ENCODE data around the gene RGS13. TPM values are rescaled to one million over a fixed set of nuclear protein-coding genes. Genes with fewer than 3 reads are reported as not detected.

RGS13 gene, protein sequence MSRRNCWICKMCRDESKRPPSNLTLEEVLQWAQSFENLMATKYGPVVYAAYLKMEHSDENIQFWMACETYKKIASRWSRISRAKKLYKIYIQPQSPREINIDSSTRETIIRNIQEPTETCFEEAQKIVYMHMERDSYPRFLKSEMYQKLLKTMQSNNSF
- total RNA-seq = not detected in 2 replicates
- long read RNA-seq = 0 reads

GRCh38 chr1:192635939-192636338 is at the start of gene RGS13:
Gene RGS13, plus strand, starts transcription at chr1:192636147. Its CDS starts 8,188 bp downstream, at chr1:192644335.
- Mint-ChIP-seq H3K4me1 (peaks cover 14% of the 10 kb centered on the region), H3K36me3 (ENCODE audit: low read depth) (no peaks in the 10 kb centered on the region), H3K9me3 (no peaks in the 10 kb centered on the region), H3K4me3 (no peak within 1 kb of the TSS), H3K27ac (ENCODE audit: unreplicated experiment) (no peak within 1 kb of the TSS), H3K27me3 (ENCODE audit: low read depth) (peaks cover 11% of the 10 kb centered on the region)
- DNase-seq (ENCODE audit: low read depth, low spot score) = no peak
- TF ChIP-seq CTCF (conservative IDR thresholded peaks at IDR 0.05) = no peak

DNA sequence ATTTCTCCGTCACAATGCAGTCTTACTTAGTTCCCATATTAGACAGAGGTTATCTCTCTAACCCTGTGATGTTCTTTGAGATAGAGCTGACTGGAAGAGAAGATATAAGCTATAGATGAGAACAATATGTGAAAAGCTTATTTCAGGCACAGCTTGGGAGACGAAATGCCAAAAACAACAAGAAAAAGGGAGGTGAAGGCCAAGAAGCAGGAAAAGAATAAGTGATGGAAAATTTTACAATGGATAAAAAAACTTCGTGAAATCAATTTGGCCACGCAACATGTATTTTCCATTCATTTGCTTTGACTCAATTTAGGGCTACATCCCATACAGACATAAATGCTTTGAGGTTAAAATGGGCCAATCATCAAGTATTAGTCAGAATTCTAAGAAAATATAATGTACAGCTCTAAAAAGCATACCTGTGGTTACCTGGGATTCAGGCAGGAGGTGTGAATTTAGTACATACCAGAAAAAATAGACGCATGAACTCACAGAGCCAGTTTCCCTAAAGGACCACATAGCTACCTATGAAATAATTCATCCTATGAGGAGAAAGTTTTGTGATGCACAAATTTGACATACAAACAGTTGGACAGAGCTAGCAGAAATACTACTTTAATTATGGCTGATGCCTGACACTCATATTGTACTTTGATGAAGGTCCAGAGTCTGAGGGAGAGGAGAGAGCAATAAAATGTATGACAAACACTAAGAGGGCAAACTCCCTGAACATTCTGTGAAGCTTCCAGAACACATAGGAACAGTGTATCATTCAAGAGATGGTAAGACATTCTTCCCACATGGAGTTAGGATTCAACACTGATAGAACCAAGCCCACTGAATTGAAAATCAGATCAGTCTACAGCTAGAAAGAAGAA is 48.3 kb upstream of the RGS13 start:
- Mint-ChIP-seq H3K27me3 (ENCODE audit: low read depth) (no peaks in the 10 kb centered on the region), H3K27ac (ENCODE audit: unreplicated experiment) (no peak overlapping the region), H3K36me3 (ENCODE audit: low read depth) (no peaks in the 10 kb centered on the region), H3K4me1 (peaks cover 6% of the 10 kb centered on the region), H3K4me3 (no peak overlapping the region), H3K9me3 (no peaks in the 10 kb centered on the region)
- no peak for TF ChIP-seq CTCF (conservative IDR thresholded peaks at IDR 0.05)
- DNase-seq (ENCODE audit: low read depth, low spot score) = no peak

DNA sequence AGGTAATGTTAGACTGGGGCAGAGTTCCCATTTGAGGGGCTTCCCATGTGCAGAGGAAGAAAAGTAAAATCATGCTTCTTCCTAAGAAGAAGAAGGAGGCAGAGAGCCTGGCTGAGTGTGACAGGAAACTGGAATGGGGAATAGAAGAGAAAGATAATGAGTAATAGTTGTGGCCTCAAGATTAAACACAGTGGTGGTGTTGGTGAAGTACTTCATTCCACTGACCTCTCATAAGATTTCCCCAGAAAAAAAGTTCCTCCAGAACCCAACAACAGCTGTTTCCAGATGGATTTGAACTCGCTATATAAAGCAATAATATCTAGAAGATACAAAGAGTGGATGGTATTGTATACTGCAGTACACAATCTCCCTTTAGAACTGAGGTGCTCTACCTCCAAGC is 47.4 kb upstream of the RGS13 start:
- Mint-ChIP-seq H3K27ac (ENCODE audit: unreplicated experiment) (no peak overlapping the region), H3K4me3 (no peak overlapping the region), H3K9me3 (no peaks in the 10 kb centered on the region), H3K27me3 (ENCODE audit: low read depth) (no peaks in the 10 kb centered on the region), H3K36me3 (ENCODE audit: low read depth) (no peaks in the 10 kb centered on the region), H3K4me1 (peaks cover 6% of the 10 kb centered on the region)
- no peak for TF ChIP-seq CTCF (conservative IDR thresholded peaks at IDR 0.05)
- DNase-seq (ENCODE audit: low read depth, low spot score) = no peak

GRCh38 chr1:192589813-192590212 is 46.1 kb upstream of the RGS13 start:
- Mint-ChIP-seq H3K36me3 (ENCODE audit: low read depth) (no peaks in the 10 kb centered on the region), H3K27ac (ENCODE audit: unreplicated experiment) (no peak overlapping the region), H3K4me1 (peaks cover 2% of the 10 kb centered on the region), H3K27me3 (ENCODE audit: low read depth) (no peaks in the 10 kb centered on the region), H3K4me3 (no peak overlapping the region), H3K9me3 (no peaks in the 10 kb centered on the region)
- DNase-seq (ENCODE audit: low read depth, low spot score) = no peak
- TF ChIP-seq CTCF (conservative IDR thresholded peaks at IDR 0.05) = no peak

GRCh38 chr1:192592517-192592916 is 43.4 kb upstream of the RGS13 start:
- TF ChIP-seq CTCF (conservative IDR thresholded peaks at IDR 0.05) = no peak
- Mint-ChIP-seq H3K27ac (ENCODE audit: unreplicated experiment) (no peak overlapping the region), H3K4me3 (no peak overlapping the region), H3K27me3 (ENCODE audit: low read depth) (no peaks in the 10 kb centered on the region), H3K4me1 (peaks cover 4% of the 10 kb centered on the region), H3K9me3 (no peaks in the 10 kb centered on the region), H3K36me3 (ENCODE audit: low read depth) (no peaks in the 10 kb centered on the region)
- no peak for DNase-seq (ENCODE audit: low read depth, low spot score)

All from neural crest cell (in vitro differentiated cells).